WTC11 (cell line): Measurements from ENCODE around the gene CENPB. TPM values are rescaled to one million over a fixed set of nuclear protein-coding genes. Genes with fewer than 3 reads are reported as not detected.

Experiments
- ATAC-seq: fragments of 200-7000 bp; cut with Tn5 transposase; 2 replicates; pipeline ENCODE4 v1.10.0; 2021; ENCODE audit warnings: mild to moderate bottlenecking, moderate library complexity
- CTCF ChIA-PET: fragments of 300-600 bp; sonication (Branson Sonifier 250); formaldehyde crosslinking; loops from one replicate; lab custom pipeline; 2021; ENCODE audit warnings: antibody characterized with exemption; lab: Charles Lee
- POLR2A ChIA-PET: fragments of 350-600 bp; sonication (Branson Sonifier 250); formaldehyde crosslinking; loops from one replicate; lab custom pipeline; 2021; ENCODE audit warnings: antibody characterized with exemption; lab: Charles Lee
- DNase-seq: peaks from one replicate; pipeline ENCODE4 v3.0.0; 2021; ENCODE audit warnings: low spot score
- H3K27ac Mint-ChIP-seq: 2 replicates; pipeline ENCODE4 v1.8.0; 2021; ENCODE audit warnings: mixed read lengths
- H3K27me3 Mint-ChIP-seq: 2 replicates; pipeline ENCODE4 v1.8.0; 2021; ENCODE audit warnings: low read depth, mild to moderate bottlenecking, moderate library complexity, mixed read lengths
- H3K36me3 Mint-ChIP-seq: 2 replicates; pipeline ENCODE4 v1.8.0; 2021; ENCODE audit warnings: mixed read lengths
- H3K4me1 Mint-ChIP-seq: 2 replicates; pipeline ENCODE4 v1.8.0; 2022; ENCODE audit warnings: mixed read lengths
- H3K4me3 Mint-ChIP-seq: 2 replicates; pipeline ENCODE4 v1.8.0; 2021; ENCODE audit warnings: mild to moderate bottlenecking, moderate library complexity, mixed read lengths
- H3K9me3 Mint-ChIP-seq: 2 replicates; pipeline ENCODE4 v1.8.0; 2021; ENCODE audit warnings: mixed read lengths
- ARID4B ChIP-seq: sonication (generic); formaldehyde crosslinking; IDR thresholded peaks from 2 replicates; pipeline ENCODE4 v1.8.0; 2023; ENCODE audit warnings: missing genetic modification reagents, mild to moderate bottlenecking, borderline replicate concordance
- ATF6 ChIP-seq: sonication (generic); formaldehyde crosslinking; IDR thresholded peaks from 2 replicates; pipeline ENCODE4 v1.8.1; 2023; ENCODE audit warnings: mild to moderate bottlenecking, missing genetic modification reagents
- CREB1 ChIP-seq: sonication (generic); formaldehyde crosslinking; IDR thresholded peaks from 2 replicates; pipeline ENCODE4 v1.8.0; 2023; ENCODE audit warnings: mild to moderate bottlenecking, missing genetic modification reagents
- CREM ChIP-seq: sonication (generic); formaldehyde crosslinking; IDR thresholded peaks from 2 replicates; pipeline ENCODE4 v1.8.1; 2022; ENCODE audit warnings: mild to moderate bottlenecking, missing genetic modification reagents, moderate library complexity
- ELF4 ChIP-seq: sonication (generic); formaldehyde crosslinking; IDR thresholded peaks from 2 replicates; pipeline ENCODE4 v1.8.1; 2022; ENCODE audit warnings: low read depth, mild to moderate bottlenecking, moderate library complexity, missing genetic modification reagents
- ESRRA ChIP-seq: sonication (generic); formaldehyde crosslinking; IDR thresholded peaks from 2 replicates; pipeline ENCODE4 v1.8.1; 2022; ENCODE audit warnings: mild to moderate bottlenecking, missing genetic modification reagents, borderline replicate concordance
- FOXK1 ChIP-seq: sonication (generic); formaldehyde crosslinking; IDR thresholded peaks from 2 replicates; pipeline ENCODE4 v1.8.0; 2022; ENCODE audit warnings: mild to moderate bottlenecking, moderate library complexity, missing genetic modification reagents
- FOXP1 ChIP-seq: sonication (generic); formaldehyde crosslinking; IDR thresholded peaks from 2 replicates; pipeline ENCODE4 v1.8.0; 2022; ENCODE audit warnings: missing genetic modification reagents, mild to moderate bottlenecking, moderate library complexity, borderline replicate concordance
- IRF2 ChIP-seq: sonication (generic); formaldehyde crosslinking; IDR thresholded peaks from 2 replicates; pipeline ENCODE4 v1.8.0; 2022; ENCODE audit warnings: low read depth, missing genetic modification reagents, borderline replicate concordance
- JUN ChIP-seq: sonication (generic); formaldehyde crosslinking; IDR thresholded peaks from 2 replicates; pipeline ENCODE4 v1.8.0; 2023; ENCODE audit warnings: mild to moderate bottlenecking, missing genetic modification reagents
- KAT7 ChIP-seq: sonication (generic); formaldehyde crosslinking; IDR thresholded peaks from 2 replicates; pipeline ENCODE4 v1.8.1; 2023; ENCODE audit warnings: missing genetic modification reagents, mild to moderate bottlenecking, borderline replicate concordance
- NR2C2 ChIP-seq: sonication (generic); formaldehyde crosslinking; IDR thresholded peaks from 2 replicates; pipeline ENCODE4 v1.8.0; 2022; ENCODE audit warnings: mild to moderate bottlenecking, missing genetic modification reagents
- OVOL2 ChIP-seq: fragments of 250-450 bp; sonication (Bioruptor Pico); IDR thresholded peaks from 2 replicates; pipeline ENCODE4 v1.9.0; 2021; ENCODE audit warnings: mild to moderate bottlenecking, borderline replicate concordance
- PRDM15 ChIP-seq: sonication (generic); formaldehyde crosslinking; IDR thresholded peaks from 2 replicates; pipeline ENCODE4 v1.8.0; 2022; ENCODE audit warnings: missing genetic modification reagents
- TCF7 ChIP-seq: sonication (generic); formaldehyde crosslinking; IDR thresholded peaks from 2 replicates; pipeline ENCODE4 v1.8.0; 2022; ENCODE audit warnings: mild to moderate bottlenecking, low read depth, missing genetic modification reagents, moderate library complexity
- TEAD4 ChIP-seq: sonication (generic); formaldehyde crosslinking; IDR thresholded peaks from 2 replicates; pipeline ENCODE4 v1.8.0; 2022; ENCODE audit warnings: mild to moderate bottlenecking, missing genetic modification reagents
- ZBTB21 ChIP-seq: sonication (generic); formaldehyde crosslinking; IDR thresholded peaks from 2 replicates; pipeline ENCODE4 v1.8.1; 2023; ENCODE audit warnings: mild to moderate bottlenecking, missing genetic modification reagents, borderline replicate concordance
- ZNF121 ChIP-seq: sonication (generic); formaldehyde crosslinking; IDR thresholded peaks from 2 replicates; pipeline ENCODE4 v1.8.0; 2023; ENCODE audit warnings: missing genetic modification reagents
- ZNF219 ChIP-seq: sonication (generic); formaldehyde crosslinking; IDR thresholded peaks from 2 replicates; pipeline ENCODE4 v1.8.0; 2023; ENCODE audit warnings: missing genetic modification reagents, mild to moderate bottlenecking, borderline replicate concordance
- ZNF263 ChIP-seq: sonication (generic); formaldehyde crosslinking; IDR thresholded peaks from 2 replicates; pipeline ENCODE4 v1.8.1; 2022; ENCODE audit warnings: low read depth, mild to moderate bottlenecking, moderate library complexity, missing genetic modification reagents
- ZSCAN18 ChIP-seq: fragments of 250-450 bp; sonication (Bioruptor Pico); IDR thresholded peaks from 2 replicates; pipeline ENCODE4 v2.1.2; 2022; ENCODE audit warnings: mild to moderate bottlenecking, moderate library complexity
- total RNA-seq: library from RNA; stranded (reverse); gene quantifications from 3 replicates; pipeline ENCODE4 v1.2.3, GENCODE V29; 2021

The CENPB gene
- total RNA-seq, 1 experiment from 2014 or later: 58.7 TPM

- Mint-ChIP-seq H3K9me3 (no peaks in the 10 kb centered on the region), H3K36me3 (no peaks in the 10 kb centered on the region), H3K4me3 (no peak overlapping the region), H3K4me1 (peaks cover 22% of the 10 kb centered on the region), H3K27me3 (no peaks in the 10 kb centered on the region), H3K27ac (no peak overlapping the region)
- ATAC-seq (no peak), DNase-seq (no peak)
- ChIA-PET POLR2A (no interaction called here), CTCF (interaction anchor here (1.8 to 6.6 kb wide), 2 partner anchors 27 to 40 kb away, joined by 6 to 92 read pairs; partner anchors contain the start of gene CENPB)
- TF ChIP-seq ZBTB21 (CRISPR knock-in tag) (no peak), CREM (CRISPR knock-in tag) (no peak), ZSCAN18 (CRISPR knock-in tag) (no peak), ZNF121 (CRISPR knock-in tag) (no peak), ZNF219 (no peak), ELF4 (CRISPR knock-in tag) (no peak)
These were observed 28.5 kb upstream of the CENPB start for GRCh38 chr20:3814928-3815495.

GRCh38 chr20:3813848-3814581 is 27.5 kb upstream of the CENPB start:
- Mint-ChIP-seq H3K4me1 (peaks cover 15% of the 10 kb centered on the region), H3K4me3 (no peak overlapping the region), H3K27me3 (no peaks in the 10 kb centered on the region), H3K36me3 (no peaks in the 10 kb centered on the region), H3K9me3 (no peaks in the 10 kb centered on the region), H3K27ac (no peak overlapping the region)
- ChIA-PET CTCF (interaction anchor here (1.2 to 1.8 kb wide), 3 partner anchors 28 to 64 kb away, joined by 4 to 9 read pairs (median 7); partner anchors contain the start of gene CENPB), POLR2A (interaction anchor here (0.6 to 1.1 kb wide), 2 partner anchors 14 to 16 kb away, joined by 3 to 6 read pairs; no protein-coding TSS in a partner anchor)
- ATAC-seq: no peak
- DNase-seq: no peak
- TF ChIP-seq ARID4B (CRISPR knock-in tag) (no peak), PRDM15 (CRISPR knock-in tag) (no peak), OVOL2 (CRISPR knock-in tag) (no peak), NR2C2 (CRISPR knock-in tag) (no peak), FOXP1 (CRISPR knock-in tag) (no peak), TEAD4 (no peak), ATF6 (no peak), TCF7 (CRISPR knock-in tag) (no peak), CREM (CRISPR knock-in tag) (no peak), IRF2 (no peak), ZBTB21 (CRISPR knock-in tag) (no peak), ZNF263 (CRISPR knock-in tag) (no peak), CREB1 (CRISPR knock-in tag) (no peak), KAT7 (CRISPR knock-in tag) (no peak), JUN (CRISPR knock-in tag) (no peak), FOXK1 (CRISPR knock-in tag) (no peak), ESRRA (CRISPR knock-in tag) (no peak)
